MG63 (cell line): ENCODE measurements around the gene MPP2. TPM values are rescaled to one million over a fixed set of nuclear protein-coding genes. Genes with fewer than 3 reads are reported as not detected.
A peak's percentile ranks its signal among the peaks of the same experiment; 100 is the strongest.
"Not testable (repeated sequence)": the region's sequence is repeated elsewhere in the genome, so short reads cannot be mapped to it uniquely, and the experiment has no call there.

Source experiments
- DNase-seq: peaks from one replicate; pipeline ENCODE4 v3.0.0-alpha.2; 2020
- H3K27me3 ChIP-seq: fragments of 250-450 bp; sonication (Bioruptor Pico); 2 replicates; pipeline ENCODE4 v1.5.1; 2020; ENCODE audit warnings: mild to moderate bottlenecking, moderate library complexity
- H3K36me3 ChIP-seq: fragments of 250-450 bp; sonication (Bioruptor Pico); 2 replicates; pipeline ENCODE4 v1.5.1; 2020; ENCODE audit warnings: mild to moderate bottlenecking, moderate library complexity
- H3K4me3 ChIP-seq: fragments of 250-450 bp; sonication (Bioruptor Pico); 2 replicates; pipeline ENCODE4 v1.5.1; 2020; ENCODE audit warnings: mild to moderate bottlenecking, moderate library complexity
- H3K9me3 ChIP-seq: fragments of 250-450 bp; sonication (Bioruptor Pico); 2 replicates; pipeline ENCODE4 v1.5.1; 2020; ENCODE audit warnings: mild to moderate bottlenecking, moderate library complexity
- total RNA-seq: library from RNA; depleted of rRNA; stranded (reverse); fragments of >200 nt; shearing (Covaris generic); gene quantifications from 2 replicates; pipeline ENCODE4 v1.2.3, GENCODE V29; 2014; ENCODE audit warnings: low replicate concordance

The MPP2 gene
- total RNA-seq, 1 experiment from 2014 or later, result 3.7 TPM

- Histone ChIP-seq H3K27me3 (0 out of 2 replicates have a peak, but pooled peaks cover 3% of the 10 kb centered on the region), H3K4me3 (no peak overlapping the region), H3K9me3 (no peaks in the 10 kb centered on the region), H3K36me3 (no peaks in the 10 kb centered on the region)
- no peak for DNase-seq
Observed at GRCh38 chr17:43935926-43936261, 28.6 kb upstream of the MPP2 start.

- no peaks in the 10 kb centered on the region for H3K9me3 ChIP-seq
- no peak overlapping the region for H3K4me3 ChIP-seq
- H3K36me3 ChIP-seq, result no peaks in the 10 kb centered on the region
- DNase-seq, result no peak
- H3K27me3 ChIP-seq, result 0 out of 2 replicates have a peak, but pooled peaks cover 3% of the 10 kb centered on the region
Observed at GRCh38 chr17:43935204-43935925, 28.0 kb upstream of the MPP2 start.

GRCh38 chr17:43932923-43933322 lies 25.6 kb upstream of the MPP2 start:
- Histone ChIP-seq H3K27me3 (peaks cover 4% of the 10 kb centered on the region; the same call in 1 of the 2 replicates), H3K4me3 (no peak overlapping the region), H3K9me3 (no peaks in the 10 kb centered on the region), H3K36me3 (no peaks in the 10 kb centered on the region)
- DNase-seq, result no peak

- Histone ChIP-seq H3K27me3 (peaks cover 2% of the 10 kb centered on the region; the same call in 1 of the 2 replicates), H3K4me3 (no peak overlapping the region), H3K9me3 (no peaks in the 10 kb centered on the region), H3K36me3 (no peaks in the 10 kb centered on the region)
- DNase-seq, result no peak
Observed at GRCh38 chr17:43932357-43932756, 25.0 kb upstream of the MPP2 start.

- Histone ChIP-seq H3K4me3 (no peak overlapping the region), H3K27me3 (peaks cover 13% of the 10 kb centered on the region; the same call in 1 of the 2 replicates), H3K9me3 (no peaks in the 10 kb centered on the region), H3K36me3 (no peaks in the 10 kb centered on the region)
- DNase-seq, result no peak
Observed at GRCh38 chr17:43931062-43931571, 23.8 kb upstream of the MPP2 start.

GRCh38 chr17:43928609-43929008 lies 21.3 kb upstream of the MPP2 start:
- H3K4me3 ChIP-seq, result no peak overlapping the region
- H3K9me3 ChIP-seq, result no peaks in the 10 kb centered on the region
- no peak for DNase-seq
- H3K27me3 ChIP-seq, result peaks cover 23% of the 10 kb centered on the region; the same call in 1 of the 2 replicates
- H3K36me3 ChIP-seq, result no peaks in the 10 kb centered on the region

- not testable (repeated sequence) for H3K36me3 ChIP-seq, H3K4me3 ChIP-seq, H3K9me3 ChIP-seq, DNase-seq
- peaks cover 23% of the 10 kb centered on the region; the same call in 1 of the 2 replicates for H3K27me3 ChIP-seq
Observed at GRCh38 chr17:43927929-43928328, 20.6 kb upstream of the MPP2 start.

- peaks cover 23% of the 10 kb centered on the region; the same call in 1 of the 2 replicates for H3K27me3 ChIP-seq
- H3K9me3 ChIP-seq, result no peaks in the 10 kb centered on the region
- H3K36me3 ChIP-seq, result no peaks in the 10 kb centered on the region
- no peak overlapping the region for H3K4me3 ChIP-seq
- no peak for DNase-seq
Observed at GRCh38 chr17:43927060-43927864, 19.9 kb upstream of the MPP2 start.

- Histone ChIP-seq H3K36me3 (no peaks in the 10 kb centered on the region), H3K4me3 (no peak overlapping the region), H3K9me3 (no peaks in the 10 kb centered on the region), H3K27me3 (peaks cover 23% of the 10 kb centered on the region; the same call in 1 of the 2 replicates)
- no peak for DNase-seq
Observed at GRCh38 chr17:43924558-43924957, 17.2 kb upstream of the MPP2 start.

GRCh38 chr17:43920500-43921095 lies 13.3 kb upstream of the MPP2 start:
- H3K4me3 ChIP-seq, result no peak overlapping the region
- H3K36me3 ChIP-seq, result no peaks in the 10 kb centered on the region
- H3K27me3 ChIP-seq, result peaks cover 6% of the 10 kb centered on the region; the same call in 1 of the 2 replicates
- no peaks in the 10 kb centered on the region for H3K9me3 ChIP-seq
- no peak for DNase-seq

GRCh38 chr17:43918026-43918389 lies 10.7 kb upstream of the MPP2 start:
- H3K4me3 ChIP-seq, result no peak overlapping the region
- H3K9me3 ChIP-seq, result no peaks in the 10 kb centered on the region
- no peaks in the 10 kb centered on the region; the same call in 1 of the 2 replicates for H3K27me3 ChIP-seq
- no peak for DNase-seq
- no peaks in the 10 kb centered on the region for H3K36me3 ChIP-seq

GRCh38 chr17:43917348-43918025 lies 10.2 kb upstream of the MPP2 start:
- Histone ChIP-seq H3K9me3 (no peaks in the 10 kb centered on the region), H3K27me3 (no peaks in the 10 kb centered on the region; the same call in 1 of the 2 replicates), H3K4me3 (no peak overlapping the region), H3K36me3 (no peaks in the 10 kb centered on the region)
- no peak for DNase-seq

GRCh38 chr17:43917016-43917347 lies 9.6 kb upstream of the MPP2 start:
- no peaks in the 10 kb centered on the region for H3K9me3 ChIP-seq
- H3K4me3 ChIP-seq, result no peak overlapping the region
- DNase-seq, result no peak
- H3K27me3 ChIP-seq, result no peaks in the 10 kb centered on the region; the same call in 1 of the 2 replicates
- no peaks in the 10 kb centered on the region for H3K36me3 ChIP-seq

- Histone ChIP-seq H3K36me3 (no peaks in the 10 kb centered on the region), H3K4me3 (no peak overlapping the region), H3K9me3 (no peaks in the 10 kb centered on the region), H3K27me3 (no peaks in the 10 kb centered on the region; the same call in 1 of the 2 replicates)
- no peak for DNase-seq
Observed at GRCh38 chr17:43916385-43916784, 9.0 kb upstream of the MPP2 start.

GRCh38 chr17:43915559-43915958 lies 8.2 kb upstream of the MPP2 start:
- peak; percentile 42 for DNase-seq
- Histone ChIP-seq H3K4me3 (no peak overlapping the region), H3K36me3 (no peaks in the 10 kb centered on the region), H3K27me3 (no peaks in the 10 kb centered on the region; the same call in 1 of the 2 replicates), H3K9me3 (no peaks in the 10 kb centered on the region)

- no peaks in the 10 kb centered on the region for H3K9me3 ChIP-seq
- no peak for DNase-seq
- no peak overlapping the region for H3K4me3 ChIP-seq
- no peaks in the 10 kb centered on the region for H3K36me3 ChIP-seq
- no peaks in the 10 kb centered on the region; the same call in 1 of the 2 replicates for H3K27me3 ChIP-seq
Observed at GRCh38 chr17:43914451-43914850, 7.1 kb upstream of the MPP2 start.
